Measurements from ENCODE around the gene MGRN1.

DNA sequence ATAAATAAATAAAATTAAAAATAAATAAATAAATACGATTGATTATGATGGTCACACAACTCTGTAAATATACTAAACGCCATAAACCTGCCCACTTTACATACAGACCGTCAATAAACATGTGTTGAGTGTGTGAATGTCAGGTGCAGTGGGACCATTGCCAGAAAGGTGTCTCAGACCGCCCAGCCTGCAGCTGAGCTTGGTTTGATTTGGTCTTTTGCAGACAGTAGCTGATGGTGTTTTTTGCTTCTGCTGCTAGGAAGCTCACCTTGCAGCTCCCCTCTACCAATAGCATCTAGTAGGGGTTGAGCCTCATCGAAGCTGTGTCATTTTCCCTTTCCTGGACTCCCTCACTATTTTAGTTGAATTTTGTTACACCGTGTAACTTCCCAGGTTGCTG, 33.4 kb upstream of the MGRN1 start:
- no peak for TF ChIP-seq POLR2AphosphoS5 (IDR thresholded peaks at IDR 0.05; ENCODE audit: low read depth, low read length)
- TF ChIP-seq TAF1 (IDR thresholded peaks at IDR 0.05; ENCODE audit: borderline replicate concordance, low read depth, low read length) = no peak
- TF ChIP-seq POLR2A (IDR thresholded peaks at IDR 0.05; ENCODE audit: low read depth, low read length) = no peak

All from GM12892 (cell line).